ENCODE data around the gene ADGRD2. TPM values are rescaled to one million over a fixed set of nuclear protein-coding genes. Genes with fewer than 3 reads are reported as not detected.

ADGRD2 gene
- total and polyA plus RNA-seq, 2 of the 13 experiments (the other 11 are each of a cell fraction or from before 2014, with no cell fraction given): not detected

- TF ChIP-seq, protein P1, sequence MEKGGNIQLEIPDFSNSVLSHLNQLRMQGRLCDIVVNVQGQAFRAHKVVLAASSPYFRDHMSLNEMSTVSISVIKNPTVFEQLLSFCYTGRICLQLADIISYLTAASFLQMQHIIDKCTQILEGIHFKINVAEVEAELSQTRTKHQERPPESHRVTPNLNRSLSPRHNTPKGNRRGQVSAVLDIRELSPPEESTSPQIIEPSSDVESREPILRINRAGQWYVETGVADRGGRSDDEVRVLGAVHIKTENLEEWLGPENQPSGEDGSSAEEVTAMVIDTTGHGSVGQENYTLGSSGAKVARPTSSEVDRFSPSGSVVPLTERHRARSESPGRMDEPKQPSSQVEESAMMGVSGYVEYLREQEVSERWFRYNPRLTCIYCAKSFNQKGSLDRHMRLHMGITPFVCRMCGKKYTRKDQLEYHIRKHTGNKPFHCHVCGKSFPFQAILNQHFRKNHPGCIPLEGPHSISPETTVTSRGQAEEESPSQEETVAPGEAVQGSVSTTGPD (CRISPR knock-in tag; IDR thresholded peaks at IDR 0.05): 0 out of 2 replicates have a peak, but pooled peaks have one; percentile 35
- TF ChIP-seq FOXJ3 (CRISPR knock-in tag; IDR thresholded peaks at IDR 0.05; ENCODE audit: borderline replicate concordance) (no peak), ZSCAN22 (CRISPR knock-in tag; IDR thresholded peaks at IDR 0.05) (0 out of 2 replicates have a peak, but pooled peaks have one; percentile 60), TBL1XR1 (IDR thresholded peaks at IDR 0.05; ENCODE audit: borderline replicate concordance, low read length, partially characterized antibody) (no peak), ZNF451 (CRISPR knock-in tag; IDR thresholded peaks at IDR 0.05) (no peak), TGIF2 (CRISPR knock-in tag; IDR thresholded peaks at IDR 0.05) (peak; percentile 59; the same call in 1 of the 2 replicates), SP140L (CRISPR knock-in tag; IDR thresholded peaks at IDR 0.05; ENCODE audit: borderline replicate concordance) (no peak), HNRNPK (IDR thresholded peaks at IDR 0.05; ENCODE audit: low read depth, low read length, poor library complexity, severe bottlenecking) (no peak), MED13 (CRISPR knock-in tag; IDR thresholded peaks at IDR 0.05) (peak; percentile 64; the same call in 1 of the 2 replicates), ZNF503 (CRISPR knock-in tag; IDR thresholded peaks at IDR 0.05) (no peak), ZNF7 (CRISPR knock-in tag; IDR thresholded peaks at IDR 0.05) (no peak), ZNF143 (CRISPR knock-in tag; IDR thresholded peaks at IDR 0.05) (no peak), ZFP36L2 (CRISPR knock-in tag; IDR thresholded peaks at IDR 0.05) (0 out of 2 replicates have a peak, but pooled peaks have one; percentile 34), ZNF782 (CRISPR knock-in tag; IDR thresholded peaks at IDR 0.05; ENCODE audit: borderline replicate concordance) (peak; percentile 32; the same call in 1 of the 2 replicates), TOPORS (CRISPR knock-in tag; IDR thresholded peaks at IDR 0.05) (no peak; the same call in 1 of the 2 replicates), RBFOX2 (IDR thresholded peaks at IDR 0.05; ENCODE audit: low read depth, low read length) (peak; percentile 87), SNRNP70 (IDR thresholded peaks at IDR 0.05; ENCODE audit: low read depth, low read length) (no peak), ZSCAN20 (CRISPR knock-in tag; IDR thresholded peaks at IDR 0.05; ENCODE audit: borderline replicate concordance) (no peak), ZNF501 (CRISPR knock-in tag; IDR thresholded peaks at IDR 0.05) (no peak; the same call in 1 of the 2 replicates), FOXO1 (CRISPR knock-in tag; IDR thresholded peaks at IDR 0.05) (peak; percentile 51), YY1 (IDR thresholded peaks at IDR 0.05; ENCODE audit: insufficient read depth, insufficient replicate concordance, low read depth, low read length) (no peak)
- TF ChIP-seq, protein P2, sequence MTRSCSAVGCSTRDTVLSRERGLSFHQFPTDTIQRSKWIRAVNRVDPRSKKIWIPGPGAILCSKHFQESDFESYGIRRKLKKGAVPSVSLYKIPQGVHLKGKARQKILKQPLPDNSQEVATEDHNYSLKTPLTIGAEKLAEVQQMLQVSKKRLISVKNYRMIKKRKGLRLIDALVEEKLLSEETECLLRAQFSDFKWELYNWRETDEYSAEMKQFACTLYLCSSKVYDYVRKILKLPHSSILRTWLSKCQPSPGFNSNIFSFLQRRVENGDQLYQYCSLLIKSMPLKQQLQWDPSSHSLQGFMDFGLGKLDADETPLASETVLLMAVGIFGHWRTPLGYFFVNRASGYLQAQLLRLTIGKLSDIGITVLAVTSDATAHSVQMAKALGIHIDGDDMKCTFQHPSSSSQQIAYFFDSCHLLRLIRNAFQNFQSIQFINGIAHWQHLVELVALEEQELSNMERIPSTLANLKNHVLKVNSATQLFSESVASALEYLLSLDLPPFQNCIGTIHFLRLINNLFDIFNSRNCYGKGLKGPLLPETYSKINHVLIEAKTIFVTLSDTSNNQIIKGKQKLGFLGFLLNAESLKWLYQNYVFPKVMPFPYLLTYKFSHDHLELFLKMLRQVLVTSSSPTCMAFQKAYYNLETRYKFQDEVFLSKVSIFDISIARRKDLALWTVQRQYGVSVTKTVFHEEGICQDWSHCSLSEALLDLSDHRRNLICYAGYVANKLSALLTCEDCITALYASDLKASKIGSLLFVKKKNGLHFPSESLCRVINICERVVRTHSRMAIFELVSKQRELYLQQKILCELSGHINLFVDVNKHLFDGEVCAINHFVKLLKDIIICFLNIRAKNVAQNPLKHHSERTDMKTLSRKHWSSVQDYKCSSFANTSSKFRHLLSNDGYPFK (CRISPR knock-in tag; IDR thresholded peaks at IDR 0.05; ENCODE audit: borderline replicate concordance): peak; percentile 56; the same call in 1 of the 2 replicates
These were observed 57.0 kb downstream of the ADGRD2 start, which contains the start of gene NR5A1 (continued) for GRCh38 chr9:124506931-124507879.

Data from HepG2 (cell line).